ENCODE measurements around the gene KCNN3.

Gene KCNN3

DNA sequence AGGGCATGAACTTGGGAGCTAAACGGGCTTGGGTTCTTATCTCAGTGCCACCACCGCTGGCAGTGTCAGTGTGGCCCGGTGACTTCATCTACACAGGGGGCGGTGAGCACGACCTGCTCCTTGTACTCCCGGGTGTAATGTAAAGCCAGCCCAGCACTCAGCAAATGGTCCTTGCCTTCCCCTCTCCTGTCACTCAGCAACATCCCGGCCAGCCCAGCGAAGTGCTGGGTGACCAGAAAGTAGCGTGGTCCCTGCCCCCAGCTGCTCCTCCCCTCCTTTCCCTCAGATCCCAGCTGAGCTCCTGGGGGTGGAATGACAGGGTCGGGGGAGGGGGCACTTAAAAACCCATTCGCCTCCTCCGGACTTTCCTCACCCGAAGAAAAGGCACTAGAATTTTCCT is 7.2 kb downstream of the KCNN3 start (continued):
- TF ChIP-seq, protein P1, sequence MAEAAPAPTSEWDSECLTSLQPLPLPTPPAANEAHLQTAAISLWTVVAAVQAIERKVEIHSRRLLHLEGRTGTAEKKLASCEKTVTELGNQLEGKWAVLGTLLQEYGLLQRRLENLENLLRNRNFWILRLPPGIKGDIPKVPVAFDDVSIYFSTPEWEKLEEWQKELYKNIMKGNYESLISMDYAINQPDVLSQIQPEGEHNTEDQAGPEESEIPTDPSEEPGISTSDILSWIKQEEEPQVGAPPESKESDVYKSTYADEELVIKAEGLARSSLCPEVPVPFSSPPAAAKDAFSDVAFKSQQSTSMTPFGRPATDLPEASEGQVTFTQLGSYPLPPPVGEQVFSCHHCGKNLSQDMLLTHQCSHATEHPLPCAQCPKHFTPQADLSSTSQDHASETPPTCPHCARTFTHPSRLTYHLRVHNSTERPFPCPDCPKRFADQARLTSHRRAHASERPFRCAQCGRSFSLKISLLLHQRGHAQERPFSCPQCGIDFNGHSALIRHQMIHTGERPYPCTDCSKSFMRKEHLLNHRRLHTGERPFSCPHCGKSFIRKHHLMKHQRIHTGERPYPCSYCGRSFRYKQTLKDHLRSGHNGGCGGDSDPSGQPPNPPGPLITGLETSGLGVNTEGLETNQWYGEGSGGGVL (tag by site-specific recombination; IDR thresholded peaks at IDR 0.05) = peak; percentile 46; the same call in 1 of the 2 replicates
- TF ChIP-seq, protein P2, sequence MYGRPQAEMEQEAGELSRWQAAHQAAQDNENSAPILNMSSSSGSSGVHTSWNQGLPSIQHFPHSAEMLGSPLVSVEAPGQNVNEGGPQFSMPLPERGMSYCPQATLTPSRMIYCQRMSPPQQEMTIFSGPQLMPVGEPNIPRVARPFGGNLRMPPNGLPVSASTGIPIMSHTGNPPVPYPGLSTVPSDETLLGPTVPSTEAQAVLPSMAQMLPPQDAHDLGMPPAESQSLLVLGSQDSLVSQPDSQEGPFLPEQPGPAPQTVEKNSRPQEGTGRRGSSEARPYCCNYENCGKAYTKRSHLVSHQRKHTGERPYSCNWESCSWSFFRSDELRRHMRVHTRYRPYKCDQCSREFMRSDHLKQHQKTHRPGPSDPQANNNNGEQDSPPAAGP (tag by site-specific recombination; IDR thresholded peaks at IDR 0.05) = 0 out of 2 replicates have a peak, but pooled peaks have one; percentile 34
- TF ChIP-seq, protein P3, sequence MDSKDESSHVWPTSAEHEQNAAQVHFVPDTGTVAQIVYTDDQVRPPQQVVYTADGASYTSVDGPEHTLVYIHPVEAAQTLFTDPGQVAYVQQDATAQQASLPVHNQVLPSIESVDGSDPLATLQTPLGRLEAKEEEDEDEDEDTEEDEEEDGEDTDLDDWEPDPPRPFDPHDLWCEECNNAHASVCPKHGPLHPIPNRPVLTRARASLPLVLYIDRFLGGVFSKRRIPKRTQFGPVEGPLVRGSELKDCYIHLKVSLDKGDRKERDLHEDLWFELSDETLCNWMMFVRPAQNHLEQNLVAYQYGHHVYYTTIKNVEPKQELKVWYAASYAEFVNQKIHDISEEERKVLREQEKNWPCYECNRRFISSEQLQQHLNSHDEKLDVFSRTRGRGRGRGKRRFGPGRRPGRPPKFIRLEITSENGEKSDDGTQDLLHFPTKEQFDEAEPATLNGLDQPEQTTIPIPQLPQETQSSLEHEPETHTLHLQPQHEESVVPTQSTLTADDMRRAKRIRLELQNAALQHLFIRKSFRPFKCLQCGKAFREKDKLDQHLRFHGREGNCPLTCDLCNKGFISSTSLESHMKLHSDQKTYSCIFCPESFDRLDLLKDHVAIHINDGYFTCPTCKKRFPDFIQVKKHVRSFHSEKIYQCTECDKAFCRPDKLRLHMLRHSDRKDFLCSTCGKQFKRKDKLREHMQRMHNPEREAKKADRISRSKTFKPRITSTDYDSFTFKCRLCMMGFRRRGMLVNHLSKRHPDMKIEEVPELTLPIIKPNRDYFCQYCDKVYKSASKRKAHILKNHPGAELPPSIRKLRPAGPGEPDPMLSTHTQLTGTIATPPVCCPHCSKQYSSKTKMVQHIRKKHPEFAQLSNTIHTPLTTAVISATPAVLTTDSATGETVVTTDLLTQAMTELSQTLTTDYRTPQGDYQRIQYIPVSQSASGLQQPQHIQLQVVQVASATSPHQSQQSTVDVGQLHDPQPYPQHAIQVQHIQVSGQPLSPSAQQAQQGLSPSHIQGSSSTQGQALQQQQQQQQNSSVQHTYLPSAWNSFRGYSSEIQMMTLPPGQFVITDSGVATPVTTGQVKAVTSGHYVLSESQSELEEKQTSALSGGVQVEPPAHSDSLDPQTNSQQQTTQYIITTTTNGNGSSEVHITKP (tag by site-specific recombination; IDR thresholded peaks at IDR 0.05) = peak; percentile 70
- TF ChIP-seq ZIC2 (tag by site-specific recombination; IDR thresholded peaks at IDR 0.05) = peak; percentile 83
- no peak for TF ChIP-seq ZNF239 (tag by site-specific recombination; IDR thresholded peaks at IDR 0.05)
- TF ChIP-seq, protein P4, sequence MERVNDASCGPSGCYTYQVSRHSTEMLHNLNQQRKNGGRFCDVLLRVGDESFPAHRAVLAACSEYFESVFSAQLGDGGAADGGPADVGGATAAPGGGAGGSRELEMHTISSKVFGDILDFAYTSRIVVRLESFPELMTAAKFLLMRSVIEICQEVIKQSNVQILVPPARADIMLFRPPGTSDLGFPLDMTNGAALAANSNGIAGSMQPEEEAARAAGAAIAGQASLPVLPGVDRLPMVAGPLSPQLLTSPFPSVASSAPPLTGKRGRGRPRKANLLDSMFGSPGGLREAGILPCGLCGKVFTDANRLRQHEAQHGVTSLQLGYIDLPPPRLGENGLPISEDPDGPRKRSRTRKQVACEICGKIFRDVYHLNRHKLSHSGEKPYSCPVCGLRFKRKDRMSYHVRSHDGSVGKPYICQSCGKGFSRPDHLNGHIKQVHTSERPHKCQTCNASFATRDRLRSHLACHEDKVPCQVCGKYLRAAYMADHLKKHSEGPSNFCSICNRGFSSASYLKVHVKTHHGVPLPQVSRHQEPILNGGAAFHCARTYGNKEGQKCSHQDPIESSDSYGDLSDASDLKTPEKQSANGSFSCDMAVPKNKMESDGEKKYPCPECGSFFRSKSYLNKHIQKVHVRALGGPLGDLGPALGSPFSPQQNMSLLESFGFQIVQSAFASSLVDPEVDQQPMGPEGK (tag by site-specific recombination; IDR thresholded peaks at IDR 0.05) = peak; percentile 45; the same call in 1 of the 2 replicates
- TF ChIP-seq, protein P5, sequence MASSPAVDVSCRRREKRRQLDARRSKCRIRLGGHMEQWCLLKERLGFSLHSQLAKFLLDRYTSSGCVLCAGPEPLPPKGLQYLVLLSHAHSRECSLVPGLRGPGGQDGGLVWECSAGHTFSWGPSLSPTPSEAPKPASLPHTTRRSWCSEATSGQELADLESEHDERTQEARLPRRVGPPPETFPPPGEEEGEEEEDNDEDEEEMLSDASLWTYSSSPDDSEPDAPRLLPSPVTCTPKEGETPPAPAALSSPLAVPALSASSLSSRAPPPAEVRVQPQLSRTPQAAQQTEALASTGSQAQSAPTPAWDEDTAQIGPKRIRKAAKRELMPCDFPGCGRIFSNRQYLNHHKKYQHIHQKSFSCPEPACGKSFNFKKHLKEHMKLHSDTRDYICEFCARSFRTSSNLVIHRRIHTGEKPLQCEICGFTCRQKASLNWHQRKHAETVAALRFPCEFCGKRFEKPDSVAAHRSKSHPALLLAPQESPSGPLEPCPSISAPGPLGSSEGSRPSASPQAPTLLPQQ (tag by site-specific recombination; IDR thresholded peaks at IDR 0.05) = no peak
- peak; percentile 89 for TF ChIP-seq ZFHX2 (tag by site-specific recombination; conservative IDR thresholded peaks at IDR 0.05)

DNA sequence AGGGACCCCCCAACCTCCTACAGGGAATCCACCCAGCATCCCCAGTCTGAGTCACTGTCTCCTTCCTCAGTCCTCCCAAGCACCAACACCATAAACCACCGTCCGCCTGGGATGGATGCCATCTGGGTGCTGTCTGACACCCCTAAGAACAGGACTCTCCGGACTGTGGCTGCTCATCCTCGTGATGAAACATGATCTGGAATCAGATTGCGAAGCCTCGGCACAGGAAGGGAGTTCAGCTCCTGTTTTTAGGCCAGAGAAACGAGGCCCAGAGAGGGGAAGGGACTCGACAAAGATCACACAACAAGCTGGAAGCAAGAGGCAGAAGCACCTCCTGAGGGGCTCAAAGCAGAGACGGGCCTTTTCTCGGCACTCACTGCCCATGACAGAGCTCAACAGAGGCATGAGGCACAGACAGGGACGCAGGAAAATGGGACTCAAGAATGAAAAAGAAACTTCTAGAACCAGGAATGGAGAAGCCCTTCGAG is 8.4 kb downstream of the KCNN3 start:
- TF ChIP-seq ZNF776 (tag by site-specific recombination; IDR thresholded peaks at IDR 0.05; ENCODE audit: borderline replicate concordance) (no peak), ZBTB17 (tag by site-specific recombination; IDR thresholded peaks at IDR 0.05) (peak; percentile 62; the same call in 1 of the 2 replicates), KLF10 (tag by site-specific recombination; IDR thresholded peaks at IDR 0.05) (no peak)
- TF ChIP-seq, protein P6, sequence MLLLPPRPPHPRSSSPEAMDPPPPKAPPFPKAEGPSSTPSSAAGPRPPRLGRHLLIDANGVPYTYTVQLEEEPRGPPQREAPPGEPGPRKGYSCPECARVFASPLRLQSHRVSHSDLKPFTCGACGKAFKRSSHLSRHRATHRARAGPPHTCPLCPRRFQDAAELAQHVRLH (tag by site-specific recombination; IDR thresholded peaks at IDR 0.05) = no peak
- POLR2A ChIA-PET = no interaction called here
- CTCF ChIA-PET = interaction anchor here (1.0 to 1.5 kb wide), 2 partner anchors 9 to 80 kb away, joined by 3 read pairs; partner anchors contain the start of gene KCNN3
- Histone ChIP-seq H3K27ac (ENCODE audit: extremely low read depth, low read depth, low read length) (no peak overlapping the region), H3K4me1 (ENCODE audit: control insufficient read depth, insufficient read depth, low read length) (no peaks in the 10 kb centered on the region), H3K4me3 (ENCODE audit: low read depth, low read length) (no peak overlapping the region), H3K36me3 (ENCODE audit: control insufficient read depth in 2 of 2, insufficient read depth in 1 of 2, low read length in 2 of 2) (no peaks in the 10 kb centered on the region), H3K9me3 (ENCODE audit: control insufficient read depth, insufficient read depth, low read depth, low read length) (no peaks in the 10 kb centered on the region)
